ENCODE measurements around the gene UNC13C. TPM values are rescaled to one million over a fixed set of nuclear protein-coding genes. Genes with fewer than 3 reads are reported as not detected.

Gene UNC13C
- total and polyA plus RNA-seq, 10 of the 15 experiments (the other 5 are each of a cell fraction or from before 2014, with no cell fraction given): 9.9 to 81.3 (median 25.0) TPM

- ATAC-seq (peak; percentile 53), FAIRE-seq (peak; percentile 7), DNase-seq (ENCODE audit: low read depth, low spot score) (no peak)
- Histone ChIP-seq H3K4me2 (ENCODE audit: control insufficient read depth, insufficient read depth) (no peak overlapping the region), H3K9me3 (replicated peaks; ENCODE audit: control insufficient read depth, insufficient read depth, low read length) (no peaks in the 10 kb centered on the region), H3K4me1 (ENCODE audit: control insufficient read depth, insufficient read depth, low read length) (no peaks in the 10 kb centered on the region), H3K36me3 (ENCODE audit: control insufficient read depth in 2 of 2, insufficient read depth in 2 of 2, low read length in 1 of 2) (no peaks in the 10 kb centered on the region), H4K20me1 (ENCODE audit: control insufficient read depth, insufficient read depth) (no peaks in the 10 kb centered on the region), H3K79me2 (ENCODE audit: control insufficient read depth, insufficient read depth, low read length) (no peaks in the 10 kb centered on the region), H3K4me3 (no peak overlapping the region), H2AFZ (ENCODE audit: control insufficient read depth, low read depth, low read length) (no peak overlapping the region), H3K9ac (ENCODE audit: control insufficient read depth, insufficient read depth, low read length) (no peak overlapping the region), H3K27ac (ENCODE audit: control insufficient read depth, insufficient read depth) (no peak overlapping the region), H3K27me3 (replicated peaks in 1 of 2; ENCODE audit: control insufficient read depth in 2 of 2, insufficient read depth in 2 of 2, low read length in 1 of 2) (no peaks in the 10 kb centered on the region)
- in situ Hi-C loops (cut with MboI) (no loop called here), intact Hi-C loops (cut with micrococcal nuclease; ENCODE audit: unreplicated experiment) (no loop called here)
- no TSS peak for BruUV-seq (replicated peaks)
- WGBS (ENCODE audit: insufficient coverage, insufficient replicate concordance, low lambda C conversion rate, missing lambda C conversion rate): 0% methylated on average over 1 of the region's 1 CpG
- ChIA-PET SMC1A (ENCODE audit: uncharacterized antibody, unreplicated experiment) (interaction anchor here (0.5 to 4.4 kb wide), 3 partner anchors 25 to 41 kb away, joined by 3 to 14 read pairs (median 3); no protein-coding TSS in a partner anchor), RAD21 (ENCODE audit: unreplicated experiment) (no interaction called here), CTCF (no interaction called here), POLR2A (no interaction called here)
- TF ChIP-seq ZNF274 (IDR thresholded peaks at IDR 0.05; ENCODE audit: insufficient read depth, insufficient read length): no peak
- TF ChIP-seq ELK1 (IDR thresholded peaks at IDR 0.05; ENCODE audit: low read depth, low read length): no peak
Measured at GRCh38 chr15:54550954-54551353, 572.7 kb downstream of the UNC13C start.

GRCh38 chr15:54556231-54556630 is 578.0 kb downstream of the UNC13C start:
- Histone ChIP-seq H4K20me1 (ENCODE audit: control insufficient read depth, insufficient read depth) (no peaks in the 10 kb centered on the region), H3K4me2 (ENCODE audit: control insufficient read depth, insufficient read depth) (no peak overlapping the region), H3K27ac (ENCODE audit: control insufficient read depth, insufficient read depth) (no peak overlapping the region), H3K79me2 (ENCODE audit: control insufficient read depth, insufficient read depth, low read length) (no peaks in the 10 kb centered on the region), H3K4me3 (no peak overlapping the region), H3K9me3 (replicated peaks; ENCODE audit: control insufficient read depth, insufficient read depth, low read length) (no peaks in the 10 kb centered on the region), H3K9ac (ENCODE audit: control insufficient read depth, insufficient read depth, low read length) (no peak overlapping the region), H3K4me1 (ENCODE audit: control insufficient read depth, insufficient read depth, low read length) (no peaks in the 10 kb centered on the region), H2AFZ (ENCODE audit: control insufficient read depth, low read depth, low read length) (no peak overlapping the region), H3K36me3 (ENCODE audit: control insufficient read depth in 2 of 2, insufficient read depth in 2 of 2, low read length in 1 of 2) (no peaks in the 10 kb centered on the region), H3K27me3 (replicated peaks in 1 of 2; ENCODE audit: control insufficient read depth in 2 of 2, insufficient read depth in 2 of 2, low read length in 1 of 2) (no peaks in the 10 kb centered on the region)
- POLR2A ChIA-PET: no interaction called here
- in situ Hi-C loops (cut with MboI) (no loop called here), intact Hi-C loops (cut with micrococcal nuclease; ENCODE audit: unreplicated experiment) (no loop called here)
- no TSS peak for BruUV-seq (replicated peaks)
- WGBS (ENCODE audit: insufficient coverage, insufficient replicate concordance, low lambda C conversion rate, missing lambda C conversion rate): 0% methylated on average over 1 of the region's 1 CpG
- SMC1A ChIA-PET (ENCODE audit: uncharacterized antibody, unreplicated experiment): interaction anchor here (0.6 to 1.8 kb wide), 6 partner anchors 11 to 552 kb away, joined by 3 to 5 read pairs (median 3); no protein-coding TSS in a partner anchor
- CTCF ChIA-PET: interaction anchor here (0.6 to 1.6 kb wide), 4 partner anchors 13 to 74 kb away, joined by 3 to 5 read pairs (median 4); no protein-coding TSS in a partner anchor
- RAD21 ChIA-PET (ENCODE audit: unreplicated experiment): interaction anchor here (1.3 to 1.8 kb wide), 2 partner anchors 19 to 31 kb away, joined by 3 to 7 read pairs; no protein-coding TSS in a partner anchor
- DNase-seq (ENCODE audit: low read depth, low spot score): no peak
- ATAC-seq: peak; percentile 45; the same call in 2 of the 3 replicates
- FAIRE-seq: no peak
- no peak for TF ChIP-seq GATAD2B (conservative IDR thresholded peaks at IDR 0.05; ENCODE audit: low read depth)
- TF ChIP-seq ZBTB4 (CRISPR knock-in tag; IDR thresholded peaks at IDR 0.05): no peak
- TF ChIP-seq CHD4 (IDR thresholded peaks at IDR 0.05): no peak
- no peak for TF ChIP-seq TCF7 (IDR thresholded peaks at IDR 0.05; ENCODE audit: borderline replicate concordance)
- no peak for TF ChIP-seq ATF3 (IDR thresholded peaks at IDR 0.05; ENCODE audit: borderline replicate concordance, extremely low read depth, low read depth, low read length)
- TF ChIP-seq NRF1 (conservative IDR thresholded peaks at IDR 0.05; ENCODE audit: low read depth, low read length): no peak
- TF ChIP-seq SIX5 (IDR thresholded peaks at IDR 0.05; ENCODE audit: low read depth, low read length, severe bottlenecking): no peak

Measured in GM12878 (cell line).